ENCODE data around the gene TGFBR3. TPM values are rescaled to one million over a fixed set of nuclear protein-coding genes. Genes with fewer than 3 reads are reported as not detected.
A peak's percentile ranks its signal among the peaks of the same experiment; 100 is the strongest.

TGFBR3 gene
- total and polyA plus RNA-seq, 2 of the 8 experiments (the other 6 are each of a cell fraction or from before 2014, with no cell fraction given) = 2.0 to 6.1 TPM

DNA sequence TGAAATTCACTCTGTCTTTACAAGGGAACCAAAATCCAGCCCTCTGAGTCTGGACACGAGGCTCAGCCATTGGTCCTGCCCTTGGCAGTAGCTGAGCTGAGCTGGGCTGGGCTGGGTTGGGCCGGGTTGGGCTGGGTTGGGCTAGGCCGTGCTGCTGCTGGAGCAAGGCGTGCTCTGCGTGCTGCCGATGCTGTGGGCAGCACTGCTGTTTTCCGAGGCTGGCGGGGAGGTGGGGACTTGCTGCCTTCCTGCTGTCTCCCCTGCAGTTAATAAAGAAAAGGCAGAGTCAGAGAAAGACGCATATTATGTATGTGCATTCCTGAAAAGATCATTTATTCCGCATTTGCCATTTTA, 202.4 kb downstream of the TGFBR3 start (continued):
- TF ChIP-seq, protein P1, sequence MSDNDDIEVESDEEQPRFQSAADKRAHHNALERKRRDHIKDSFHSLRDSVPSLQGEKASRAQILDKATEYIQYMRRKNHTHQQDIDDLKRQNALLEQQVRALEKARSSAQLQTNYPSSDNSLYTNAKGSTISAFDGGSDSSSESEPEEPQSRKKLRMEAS (IDR thresholded peaks at IDR 0.05) = peak; percentile 84
- TF ChIP-seq CBX5 (IDR thresholded peaks at IDR 0.05; ENCODE audit: low read depth, low read length) (no peak), BRCA1 (IDR thresholded peaks at IDR 0.05; ENCODE audit: low read depth, low read length) (no peak)

All from H1 (cell line).